Vagina (tissue), 2 donors: ENCODE measurements around the gene ABCA7.

ENCODE experiments used
- CTCF ChIP-seq, 3 experiments: fragments of 450-650 bp in 2 of 3; fragments of 200-600 bp in 1 of 3; sonication (generic) in 1 of 3; IDR thresholded peaks; one replicate each; pipeline ENCODE4 v1.5.1; 2017 to 2019; ENCODE audit warnings: antibody characterized with exemption in 3 of 3, mild to moderate bottlenecking in 2 of 3, moderate library complexity in 2 of 3
- POLR2A ChIP-seq, 2 donors: fragments of 450-650 bp; IDR thresholded peaks; one replicate each; pipeline ENCODE4 v1.6.1; 2017; ENCODE audit warnings: antibody characterized with exemption in 2 of 2, mild to moderate bottlenecking in 2 of 2, moderate library complexity in 2 of 2
- POLR2AphosphoS5 ChIP-seq, 2 donors: sonication (generic); formaldehyde crosslinking; IDR thresholded peaks; one replicate each; pipeline ENCODE4 v1.9.0; 2017; ENCODE audit warnings: antibody characterized with exemption in 2 of 2, mild to moderate bottlenecking in 2 of 2, low read depth in 1 of 2; ENCODE audit not compliant: insufficient read depth in 1 of 2

GRCh38 chr19:1067341-1067957 is 27.5 kb downstream of the ABCA7 start:
- TF ChIP-seq CTCF (IDR thresholded peaks at IDR 0.05) (no peak), POLR2AphosphoS5 (IDR thresholded peaks at IDR 0.05; ENCODE audit: insufficient read depth in 1 of 2, low read depth in 1 of 2) (no peak), POLR2A (IDR thresholded peaks at IDR 0.05) (no peak)
